Mesenchymal stem cell (in vitro differentiated cells and primary cell): ENCODE measurements around the gene NUB1.

Experiments used
- DNase-seq: peaks from one replicate; pipeline ENCODE4 v3.0.0-alpha.2; 2013
- H2AFZ ChIP-seq: one replicate; pipeline ENCODE4 v1.6.1; 2013; ENCODE audit warnings: low read depth, mild to moderate bottlenecking, control low read depth, inconsistent platforms, low read length, moderate library complexity
- H2AK5ac ChIP-seq: 2 replicates; pipeline ENCODE4 v1.6.1; 2013; ENCODE audit warnings: low read length, moderate library complexity, mild to moderate bottlenecking, inconsistent platforms; ENCODE audit not compliant: severe bottlenecking
- H2BK120ac ChIP-seq: one replicate; pipeline ENCODE4 v1.6.1; 2013; ENCODE audit warnings: low read depth, mild to moderate bottlenecking, inconsistent platforms, low read length, moderate library complexity
- H2BK12ac ChIP-seq, 2 experiments: one replicate each; pipeline ENCODE4 v1.6.1; 2013; ENCODE audit warnings: inconsistent platforms in 2 of 2, low read length in 2 of 2, mild to moderate bottlenecking in 2 of 2, moderate library complexity in 2 of 2, control low read depth in 1 of 2
- H2BK15ac ChIP-seq: one replicate; pipeline ENCODE4 v1.6.1; 2013; ENCODE audit warnings: mild to moderate bottlenecking, low read depth, inconsistent platforms; ENCODE audit not compliant: poor library complexity, severe bottlenecking
- H2BK5ac ChIP-seq: 2 replicates; pipeline ENCODE4 v1.6.1; 2013; ENCODE audit warnings: low read depth, mild to moderate bottlenecking, low read length, control low read depth, inconsistent platforms; ENCODE audit not compliant: poor library complexity, severe bottlenecking
- H3K14ac ChIP-seq, 2 experiments: one replicate each; pipeline ENCODE4 v1.6.1; 2013; ENCODE audit warnings: inconsistent platforms in 2 of 2, low read length in 2 of 2, control low read depth in 1 of 2, mild to moderate bottlenecking in 1 of 2, moderate library complexity in 1 of 2
- H3K18ac ChIP-seq, 2 experiments: one replicate each; pipeline ENCODE4 v1.6.1; 2013; ENCODE audit warnings: inconsistent platforms in 2 of 2, low read length in 2 of 2, control low read depth in 1 of 2, low read depth in 1 of 2, mild to moderate bottlenecking in 1 of 2
- H3K23ac ChIP-seq, 2 experiments: one replicate each; pipeline ENCODE4 v1.6.1; 2013; ENCODE audit warnings: inconsistent platforms in 2 of 2, low read length in 2 of 2, mild to moderate bottlenecking in 2 of 2, moderate library complexity in 2 of 2, control low read depth in 1 of 2
- H3K27ac ChIP-seq: 2 replicates; pipeline ENCODE4 v1.5.1; 2013; ENCODE audit warnings: mild to moderate bottlenecking, moderate library complexity, low read length, control low read depth, inconsistent platforms; ENCODE audit not compliant: poor library complexity, severe bottlenecking
- H3K27me3 ChIP-seq, 2 experiments: 2 replicates each; pipeline versions ENCODE4 v1.6.1 to v1.7.0; 2013; ENCODE audit warnings: low read length in 2 of 2, mild to moderate bottlenecking in 2 of 2, moderate library complexity in 2 of 2, control low read depth in 1 of 2, inconsistent platforms in 1 of 2; ENCODE audit not compliant: control insufficient read depth in 1 of 2, insufficient read depth in 1 of 2
- H3K36me3 ChIP-seq, 2 experiments: 2 replicates each; pipeline versions ENCODE4 v1.6.1 to v1.7.0; 2013; ENCODE audit warnings: low read length in 2 of 2, control low read depth in 1 of 2, inconsistent platforms in 1 of 2, low read depth in 1 of 2, mild to moderate bottlenecking in 1 of 2; ENCODE audit not compliant: insufficient read depth in 2 of 2, control insufficient read depth in 1 of 2
- H3K4ac ChIP-seq, 2 experiments: one replicate each; pipeline ENCODE4 v1.6.1; 2013; ENCODE audit warnings: inconsistent platforms in 2 of 2, low read length in 2 of 2, mild to moderate bottlenecking in 2 of 2, moderate library complexity in 2 of 2, control low read depth in 1 of 2, low read depth in 1 of 2
- H3K4me1 ChIP-seq: 2 replicates; pipeline ENCODE4 v1.6.1; 2013; ENCODE audit warnings: low read depth, low read length, control low read depth; ENCODE audit not compliant: control insufficient read depth, insufficient read depth
- H3K4me2 ChIP-seq: 2 replicates; pipeline ENCODE4 v1.6.1; 2013; ENCODE audit warnings: low read length, mild to moderate bottlenecking, inconsistent platforms; ENCODE audit not compliant: poor library complexity, severe bottlenecking
- H3K4me3 ChIP-seq, 2 experiments: 2 replicates each; pipeline versions ENCODE4 v1.5.1 to v1.7.0; 2013; ENCODE audit warnings: low read length in 2 of 2, mild to moderate bottlenecking in 2 of 2, control low read depth in 1 of 2, low read depth in 1 of 2; ENCODE audit not compliant: insufficient read depth in 1 of 2
- H3K79me1 ChIP-seq: replicated peaks from 2 replicates; pipeline ENCODE4 v1.6.1; 2013; ENCODE audit warnings: mild to moderate bottlenecking, control low read depth, low read length, inconsistent platforms; ENCODE audit not compliant: poor library complexity, severe bottlenecking
- H3K9ac ChIP-seq: 2 replicates; pipeline ENCODE4 v1.7.0; 2013; ENCODE audit warnings: mild to moderate bottlenecking, low read length, moderate library complexity
- H3K9me3 ChIP-seq: 2 replicates; pipeline ENCODE4 v1.7.0; 2013; ENCODE audit warnings: mild to moderate bottlenecking, low read length; ENCODE audit not compliant: control insufficient read depth
- H4K8ac ChIP-seq: one replicate; pipeline ENCODE4 v1.6.1; 2013; ENCODE audit warnings: inconsistent platforms, mild to moderate bottlenecking, low read length, moderate library complexity
- H4K91ac ChIP-seq: one replicate; pipeline ENCODE4 v1.6.1; 2013; ENCODE audit warnings: mild to moderate bottlenecking, low read length, inconsistent platforms
- WGBS: methylation state at CpG from one replicate; pipeline ENCODE4 v1.1.7; 2013; ENCODE audit warnings: mixed read lengths; 5-methylcytosine and 5-hydroxymethylcytosine counted together

Gene NUB1

GRCh38 chr7:151399305-151399601 is 57.6 kb downstream of the NUB1 start:
- Histone ChIP-seq H3K9me3 (no peaks in the 10 kb centered on the region), H3K79me1 (no peaks in the 10 kb centered on the region), H3K4me1 (peaks cover 12% of the 10 kb centered on the region), H3K23ac (no peak overlapping the region), H3K18ac (no peak overlapping the region), H2BK5ac (no peak overlapping the region), H2BK12ac (no peak overlapping the region), H4K8ac (no peak overlapping the region), H2BK15ac (no peak overlapping the region), H3K14ac (no peak overlapping the region), H3K27ac (no peak overlapping the region), H2AFZ (no peak overlapping the region), H4K91ac (no peak overlapping the region), H3K9ac (no peak overlapping the region), H3K4me2 (no peak overlapping the region), H3K4me3 (no peak overlapping the region), H2AK5ac (no peak overlapping the region), H3K4ac (no peak overlapping the region), H3K27me3 (peaks cover 8 to 44% of the 10 kb centered on the region in 2 experiments), H3K36me3 (no peaks in the 10 kb centered on the region), H2BK120ac (no peak overlapping the region)
- DNase-seq = no peak
- 94% methylated on average over 7 of the region's 7 CpGs for WGBS

DNA sequence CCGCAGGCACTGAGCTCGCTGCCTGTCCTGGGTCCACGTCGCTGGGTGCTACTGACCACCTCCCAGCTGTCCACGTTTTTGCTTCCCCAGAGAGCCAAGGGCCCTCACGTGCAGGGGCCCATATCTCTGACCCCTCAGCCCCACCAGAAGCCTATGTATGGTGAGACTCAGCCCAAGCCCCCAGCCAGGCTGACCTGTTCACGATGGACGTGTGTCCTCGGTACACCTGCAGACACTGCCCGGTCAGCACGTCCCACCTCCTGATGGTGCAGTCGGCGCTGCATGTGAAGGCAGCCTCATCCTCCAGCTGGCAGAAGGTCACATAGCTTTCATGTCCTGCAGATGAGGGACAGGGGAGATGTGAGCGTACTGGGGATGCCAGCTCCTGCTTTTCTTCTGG is 58.3 kb downstream of the NUB1 start:
- H4K91ac ChIP-seq = no peak overlapping the region
- no peaks in the 10 kb centered on the region for H3K9me3 ChIP-seq
- no peak overlapping the region for H4K8ac ChIP-seq
- H2BK120ac ChIP-seq = no peak overlapping the region
- H2BK12ac ChIP-seq = no peak overlapping the region
- no peak overlapping the region for H3K4ac ChIP-seq
- H3K4me3 ChIP-seq = peak overlapping the region in 1 of 2 experiments; percentile 16
- no peak overlapping the region for H2AFZ ChIP-seq
- no peak overlapping the region for H3K23ac ChIP-seq
- H3K9ac ChIP-seq = no peak overlapping the region
- no peaks in the 10 kb centered on the region for H3K79me1 ChIP-seq
- 90% methylated on average over 14 of the region's 14 CpGs for WGBS
- H3K36me3 ChIP-seq = no peaks in the 10 kb centered on the region
- peaks cover 6 to 37% of the 10 kb centered on the region in 2 experiments for H3K27me3 ChIP-seq
- H3K27ac ChIP-seq = no peak overlapping the region
- H3K4me1 ChIP-seq = peaks cover 14% of the 10 kb centered on the region
- DNase-seq = no peak
- H2BK15ac ChIP-seq = no peak overlapping the region
- H3K18ac ChIP-seq = no peak overlapping the region
- H3K4me2 ChIP-seq = no peak overlapping the region
- H2AK5ac ChIP-seq = no peak overlapping the region
- H3K14ac ChIP-seq = peak overlapping the region in 1 of 2 experiments; percentile 1
- H2BK5ac ChIP-seq = no peak overlapping the region

DNA sequence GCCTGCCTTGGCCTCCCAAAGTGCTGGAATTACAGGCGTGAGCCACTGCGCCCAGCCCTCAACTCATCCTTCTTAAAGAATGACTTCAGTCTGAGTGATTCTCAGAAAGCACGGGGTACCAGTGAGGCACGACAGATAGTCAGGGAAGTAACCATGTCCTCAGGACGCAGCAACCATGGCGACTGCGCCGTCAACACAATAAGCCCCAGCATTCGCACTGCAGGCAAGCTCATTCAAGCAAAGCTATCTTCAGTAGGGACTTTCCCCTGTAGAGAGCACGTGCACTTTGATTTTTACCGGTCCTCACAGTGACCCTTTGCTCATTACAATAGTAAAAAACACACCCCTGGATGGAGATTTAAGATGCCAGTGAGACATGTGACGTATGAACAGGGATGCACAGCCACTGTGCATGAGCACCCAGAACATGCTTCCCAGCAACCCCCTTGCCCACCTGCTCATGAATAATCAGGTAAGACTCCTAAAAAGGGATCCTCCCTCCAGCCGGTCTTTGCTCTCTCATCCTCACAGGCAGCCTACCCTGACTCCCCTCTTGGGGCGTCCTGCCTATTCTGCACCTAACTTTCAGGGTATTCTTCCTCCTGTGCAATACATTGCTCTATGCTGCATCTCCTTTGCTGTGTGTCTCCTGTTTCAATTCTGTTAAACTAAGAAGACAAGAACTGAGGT is 59.2 kb downstream of the NUB1 start:
- Histone ChIP-seq H3K4me2 (no peak overlapping the region), H3K36me3 (peaks cover 0 to 2% of the 10 kb centered on the region in 2 experiments), H3K23ac (no peak overlapping the region), H4K91ac (no peak overlapping the region), H2AFZ (no peak overlapping the region), H3K18ac (no peak overlapping the region), H2AK5ac (no peak overlapping the region), H2BK5ac (no peak overlapping the region), H3K4ac (no peak overlapping the region), H3K4me3 (no peak overlapping the region), H3K27me3 (peaks cover 6 to 45% of the 10 kb centered on the region in 2 experiments), H3K4me1 (peaks cover 14% of the 10 kb centered on the region), H3K9me3 (no peaks in the 10 kb centered on the region), H3K9ac (no peak overlapping the region), H3K14ac (no peak overlapping the region), H4K8ac (no peak overlapping the region), H3K27ac (no peak overlapping the region), H3K79me1 (no peaks in the 10 kb centered on the region), H2BK12ac (no peak overlapping the region), H2BK15ac (no peak overlapping the region), H2BK120ac (no peak overlapping the region)
- 77% methylated on average over 14 of the region's 14 CpGs for WGBS
- no peak for DNase-seq

GRCh38 chr7:151402029-151402835 is 60.6 kb downstream of the NUB1 start:
- H3K14ac ChIP-seq = no peak overlapping the region
- peaks cover 14% of the 10 kb centered on the region for H3K4me1 ChIP-seq
- no peak overlapping the region for H3K18ac ChIP-seq
- no peak overlapping the region for H2BK15ac ChIP-seq
- no peak overlapping the region for H2AK5ac ChIP-seq
- no peak overlapping the region for H3K9ac ChIP-seq
- no peaks in the 10 kb centered on the region for H3K79me1 ChIP-seq
- H4K8ac ChIP-seq = no peak overlapping the region
- no peaks in the 10 kb centered on the region for H3K9me3 ChIP-seq
- H3K27ac ChIP-seq = no peak overlapping the region
- no peak overlapping the region for H2BK120ac ChIP-seq
- no peak overlapping the region for H2BK12ac ChIP-seq
- no peak overlapping the region for H3K4ac ChIP-seq
- no peak overlapping the region for H2AFZ ChIP-seq
- 89% methylated on average over 16 of the region's 16 CpGs for WGBS
- peaks cover 6 to 49% of the 10 kb centered on the region in 2 experiments for H3K27me3 ChIP-seq
- H3K4me2 ChIP-seq = no peak overlapping the region
- peak overlapping the region in 1 of 2 experiments; percentile 0 for H3K23ac ChIP-seq
- peaks cover 0 to 2% of the 10 kb centered on the region in 2 experiments for H3K36me3 ChIP-seq
- no peak overlapping the region for H3K4me3 ChIP-seq
- H2BK5ac ChIP-seq = no peak overlapping the region
- H4K91ac ChIP-seq = no peak overlapping the region
- no peak for DNase-seq
